ENCODE data around the gene MELK. TPM values are rescaled to one million over a fixed set of nuclear protein-coding genes. Genes with fewer than 3 reads are reported as not detected.

MELK gene
- total and polyA plus RNA-seq, 9 donors: 8.9 to 16.8 (median 11.4) TPM

GRCh38 chr9:36665387-36665786 lies 92.7 kb downstream of the MELK start:
- H3K27ac ChIP-seq (ENCODE audit: low read length): no peak overlapping the region
- no peaks in the 10 kb centered on the region for H3K27me3 ChIP-seq (ENCODE audit: control insufficient read depth, insufficient read depth, low read length)
- no peaks in the 10 kb centered on the region for H3K9me3 ChIP-seq (replicated peaks; ENCODE audit: control insufficient read depth, low read depth, low read length)
- no peak for DNase-seq
- H3K4me1 ChIP-seq (ENCODE audit: control insufficient read depth, insufficient read depth, low read length): no peaks in the 10 kb centered on the region
- peaks cover 2% of the 10 kb centered on the region for H3K36me3 ChIP-seq (ENCODE audit: control insufficient read depth, insufficient read depth, low read length)
- no CpG with 5 or more reads among the region's 2 CpGs for WGBS (ENCODE audit: insufficient coverage)
- H3K4me3 ChIP-seq (ENCODE audit: low read length): no peak overlapping the region

DNA sequence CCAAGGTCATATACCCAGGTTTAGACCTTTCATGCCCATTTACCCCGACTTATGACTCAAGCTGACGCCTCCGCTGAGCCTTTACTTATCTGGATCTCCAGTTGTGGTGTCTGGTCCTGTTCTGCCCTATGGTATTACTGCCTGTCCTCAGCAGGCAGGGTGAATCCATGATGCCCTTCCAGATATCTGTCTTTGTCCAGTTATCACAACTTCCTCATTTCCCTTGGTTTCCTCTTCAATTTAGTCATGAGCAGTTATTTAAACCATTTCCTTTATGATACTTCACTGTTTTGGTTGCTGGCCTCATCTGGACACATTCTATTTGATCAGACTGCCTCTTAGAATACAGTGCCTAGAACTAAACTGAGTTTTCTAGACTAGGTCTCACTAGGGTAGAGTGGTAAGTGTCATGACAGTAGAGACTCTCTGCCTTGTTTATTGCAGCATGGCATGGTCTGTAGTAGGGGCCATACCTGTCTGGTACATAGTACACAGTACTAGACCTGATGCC lies 93.3 kb downstream of the MELK start:
- 100% methylated on average over 3 of the region's 3 CpGs for WGBS (ENCODE audit: insufficient coverage)
- peak; percentile 10 for DNase-seq
- peaks cover 6% of the 10 kb centered on the region for H3K36me3 ChIP-seq (ENCODE audit: control insufficient read depth, insufficient read depth, low read length)
- no peaks in the 10 kb centered on the region for H3K27me3 ChIP-seq (ENCODE audit: control insufficient read depth, insufficient read depth, low read length)
- no peaks in the 10 kb centered on the region for H3K4me1 ChIP-seq (ENCODE audit: control insufficient read depth, insufficient read depth, low read length)
- no peaks in the 10 kb centered on the region for H3K9me3 ChIP-seq (replicated peaks; ENCODE audit: control insufficient read depth, low read depth, low read length)
- no peak overlapping the region for H3K27ac ChIP-seq (ENCODE audit: low read length)
- no peak overlapping the region for H3K4me3 ChIP-seq (ENCODE audit: low read length)

DNA sequence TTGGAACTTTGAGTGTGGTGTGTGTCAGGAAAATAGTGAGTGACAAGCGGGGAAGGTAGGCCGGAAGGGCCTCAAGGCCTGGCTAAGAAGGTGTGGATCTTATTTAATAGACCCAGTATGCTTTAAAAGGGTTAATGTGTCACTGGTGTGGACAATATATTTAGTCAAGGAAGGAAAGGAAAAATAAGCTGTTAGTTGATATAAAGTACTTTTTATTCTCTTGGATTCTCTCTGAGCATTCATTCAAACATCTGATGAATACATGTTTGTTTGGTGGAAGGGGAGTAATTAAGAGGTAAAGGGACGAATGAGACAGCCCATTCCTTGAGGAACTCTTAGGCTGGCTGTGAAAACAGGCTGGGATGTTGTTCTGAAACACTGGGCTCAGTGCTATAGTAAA lies 98.9 kb downstream of the MELK start:
- H3K36me3 ChIP-seq (ENCODE audit: control insufficient read depth, insufficient read depth, low read length): peaks cover 4% of the 10 kb centered on the region
- no peaks in the 10 kb centered on the region for H3K9me3 ChIP-seq (replicated peaks; ENCODE audit: control insufficient read depth, low read depth, low read length)
- no peak for DNase-seq
- H3K27ac ChIP-seq (ENCODE audit: low read length): no peak overlapping the region
- no peak overlapping the region for H3K4me3 ChIP-seq (ENCODE audit: low read length)
- 100% methylated on average over 2 of the region's 3 CpGs for WGBS (ENCODE audit: insufficient coverage)
- no peaks in the 10 kb centered on the region for H3K4me1 ChIP-seq (ENCODE audit: control insufficient read depth, insufficient read depth, low read length)
- H3K27me3 ChIP-seq (ENCODE audit: control insufficient read depth, insufficient read depth, low read length): no peaks in the 10 kb centered on the region

DNA sequence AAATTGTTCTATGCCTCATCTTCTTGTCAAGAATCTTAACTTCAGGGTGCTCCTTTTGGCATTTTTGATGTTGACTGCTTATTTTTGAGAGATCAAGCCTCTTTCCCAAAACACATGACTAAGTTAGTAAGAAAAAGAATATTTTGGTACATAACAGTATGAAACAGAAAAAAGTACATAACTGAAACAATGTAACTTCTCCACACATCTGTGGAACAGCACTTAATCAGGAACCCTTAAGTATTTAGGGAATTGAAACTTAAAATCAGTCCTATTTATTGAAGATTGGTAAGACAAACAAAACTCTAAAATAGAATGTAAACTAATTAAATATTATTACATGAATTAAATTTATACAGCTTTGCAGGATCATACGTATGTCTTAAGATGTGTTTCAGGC lies 103.4 kb downstream of the MELK start:
- no CpG with 5 or more reads among the region's 1 CpG for WGBS (ENCODE audit: insufficient coverage)
- no peak overlapping the region for H3K27ac ChIP-seq (ENCODE audit: low read length)
- H3K36me3 ChIP-seq (ENCODE audit: control insufficient read depth, insufficient read depth, low read length): peaks cover 3% of the 10 kb centered on the region
- H3K9me3 ChIP-seq (replicated peaks; ENCODE audit: control insufficient read depth, low read depth, low read length): no peaks in the 10 kb centered on the region
- no peaks in the 10 kb centered on the region for H3K27me3 ChIP-seq (ENCODE audit: control insufficient read depth, insufficient read depth, low read length)
- no peaks in the 10 kb centered on the region for H3K4me1 ChIP-seq (ENCODE audit: control insufficient read depth, insufficient read depth, low read length)
- no peak overlapping the region for H3K4me3 ChIP-seq (ENCODE audit: low read length)
- no peak for DNase-seq

GRCh38 chr9:36676778-36677485 lies 104.2 kb downstream of the MELK start:
- H3K4me1 ChIP-seq (ENCODE audit: control insufficient read depth, insufficient read depth, low read length): no peaks in the 10 kb centered on the region
- H3K4me3 ChIP-seq (ENCODE audit: low read length): no peak overlapping the region
- no peak overlapping the region for H3K27ac ChIP-seq (ENCODE audit: low read length)
- no peaks in the 10 kb centered on the region for H3K27me3 ChIP-seq (ENCODE audit: control insufficient read depth, insufficient read depth, low read length)
- H3K36me3 ChIP-seq (ENCODE audit: control insufficient read depth, insufficient read depth, low read length): peaks cover 3% of the 10 kb centered on the region
- DNase-seq: no peak
- 94% methylated on average over 3 of the region's 8 CpGs for WGBS (ENCODE audit: insufficient coverage)
- H3K9me3 ChIP-seq (replicated peaks; ENCODE audit: control insufficient read depth, low read depth, low read length): peaks cover 3% of the 10 kb centered on the region

DNA sequence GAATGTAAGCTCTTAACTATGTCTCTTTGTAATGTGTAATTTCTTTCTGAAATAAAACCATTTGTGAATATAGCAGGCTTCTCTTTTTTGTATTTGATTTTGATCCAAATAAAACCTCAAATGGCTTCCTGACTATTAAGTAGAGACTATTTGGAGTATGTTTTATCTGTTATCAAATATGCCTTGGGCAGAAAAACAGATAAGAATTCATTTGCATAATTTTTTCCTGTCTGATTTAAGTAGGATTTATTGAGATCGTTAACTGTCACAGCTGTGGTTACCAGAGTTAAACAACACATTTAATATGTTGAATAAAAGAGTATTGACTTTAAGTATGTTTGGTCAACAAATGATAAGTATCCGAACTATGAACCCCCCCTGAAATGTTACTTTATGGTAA lies 104.9 kb downstream of the MELK start:
- WGBS (ENCODE audit: insufficient coverage): no CpG with 5 or more reads among the region's 2 CpGs
- Histone ChIP-seq H3K4me1 (ENCODE audit: control insufficient read depth, insufficient read depth, low read length) (no peaks in the 10 kb centered on the region), H3K27ac (ENCODE audit: low read length) (no peak overlapping the region), H3K36me3 (ENCODE audit: control insufficient read depth, insufficient read depth, low read length) (peaks cover 3% of the 10 kb centered on the region), H3K4me3 (ENCODE audit: low read length) (no peak overlapping the region), H3K9me3 (replicated peaks; ENCODE audit: control insufficient read depth, low read depth, low read length) (peaks cover 3% of the 10 kb centered on the region), H3K27me3 (ENCODE audit: control insufficient read depth, insufficient read depth, low read length) (no peaks in the 10 kb centered on the region)
- DNase-seq: no peak

DNA sequence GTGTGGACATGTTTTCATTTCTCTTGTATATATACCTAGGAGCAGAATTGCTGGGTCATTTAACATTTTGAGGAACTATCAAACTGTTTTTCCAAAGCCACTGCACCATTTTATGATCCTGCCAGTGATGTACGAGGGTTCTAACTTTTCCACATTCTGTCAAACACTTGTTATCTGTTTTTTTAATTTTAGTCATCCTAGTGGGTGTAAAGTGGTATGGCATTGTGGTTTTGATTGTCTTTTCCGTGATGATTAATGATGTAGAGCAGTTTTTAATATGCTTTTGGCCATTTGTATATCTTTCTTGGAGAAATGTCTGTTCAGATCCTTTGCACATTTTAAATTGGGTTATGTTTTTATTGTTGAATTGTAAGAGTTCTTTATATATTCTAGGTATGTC lies 107.0 kb downstream of the MELK start:
- H3K27me3 ChIP-seq (ENCODE audit: control insufficient read depth, insufficient read depth, low read length): no peaks in the 10 kb centered on the region
- H3K4me3 ChIP-seq (ENCODE audit: low read length): no peak overlapping the region
- H3K4me1 ChIP-seq (ENCODE audit: control insufficient read depth, insufficient read depth, low read length): no peaks in the 10 kb centered on the region
- WGBS (ENCODE audit: insufficient coverage): no CpG with 5 or more reads among the region's 2 CpGs
- no peak for DNase-seq
- H3K36me3 ChIP-seq (ENCODE audit: control insufficient read depth, insufficient read depth, low read length): peaks cover 3% of the 10 kb centered on the region
- H3K27ac ChIP-seq (ENCODE audit: low read length): no peak overlapping the region
- H3K9me3 ChIP-seq (replicated peaks; ENCODE audit: control insufficient read depth, low read depth, low read length): peaks cover 3% of the 10 kb centered on the region

GRCh38 chr9:36686471-36686870 lies 113.8 kb downstream of the MELK start:
- Histone ChIP-seq H3K36me3 (ENCODE audit: control insufficient read depth, insufficient read depth, low read length) (no peaks in the 10 kb centered on the region), H3K9me3 (replicated peaks; ENCODE audit: control insufficient read depth, low read depth, low read length) (peaks cover 2% of the 10 kb centered on the region), H3K27ac (ENCODE audit: low read length) (no peak overlapping the region), H3K27me3 (ENCODE audit: control insufficient read depth, insufficient read depth, low read length) (no peaks in the 10 kb centered on the region), H3K4me3 (ENCODE audit: low read length) (no peak overlapping the region), H3K4me1 (ENCODE audit: control insufficient read depth, insufficient read depth, low read length) (no peaks in the 10 kb centered on the region)
- WGBS (ENCODE audit: insufficient coverage): 82% methylated on average over 1 of the region's 3 CpGs
- DNase-seq: no peak

DNA sequence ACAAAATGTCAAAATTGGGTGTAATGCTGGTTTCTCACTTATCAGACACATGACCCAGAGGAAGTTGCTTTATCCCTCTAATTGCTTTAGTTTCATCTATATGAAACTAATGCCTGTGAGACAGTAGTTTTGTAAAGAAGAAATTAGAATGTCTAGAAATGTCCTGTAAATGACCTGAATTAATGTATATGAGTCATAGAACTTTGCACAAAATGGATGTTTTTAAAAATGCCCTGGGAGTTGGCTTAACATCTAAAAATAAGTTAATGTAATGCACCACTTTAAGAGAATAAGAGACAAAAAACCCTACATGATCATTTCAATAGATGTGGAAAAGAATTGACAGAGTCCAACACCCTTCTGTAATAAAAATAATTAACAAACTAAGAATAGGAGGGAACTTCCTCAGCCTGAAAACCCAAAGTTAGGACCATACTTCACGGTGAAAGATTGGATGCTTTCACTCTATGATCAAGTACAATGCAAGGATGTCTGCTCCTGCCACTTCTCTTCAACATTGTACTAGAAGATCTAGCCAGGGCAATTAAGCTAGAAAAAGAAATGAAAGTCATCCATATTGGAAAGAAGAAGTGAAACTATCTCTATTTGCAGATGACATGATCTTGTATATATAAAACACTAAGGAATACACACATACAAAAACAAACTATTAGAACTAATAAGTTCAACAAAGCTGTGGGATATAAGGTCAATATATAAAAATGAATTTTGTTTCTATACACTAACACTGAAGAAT lies 117.9 kb downstream of the MELK start:
- Histone ChIP-seq H3K36me3 (ENCODE audit: control insufficient read depth, insufficient read depth, low read length) (no peaks in the 10 kb centered on the region), H3K9me3 (replicated peaks; ENCODE audit: control insufficient read depth, low read depth, low read length) (no peaks in the 10 kb centered on the region), H3K4me3 (ENCODE audit: low read length) (no peak overlapping the region), H3K27me3 (ENCODE audit: control insufficient read depth, insufficient read depth, low read length) (no peaks in the 10 kb centered on the region), H3K4me1 (ENCODE audit: control insufficient read depth, insufficient read depth, low read length) (no peaks in the 10 kb centered on the region), H3K27ac (ENCODE audit: low read length) (no peak overlapping the region)
- DNase-seq: peak; percentile 3
- WGBS (ENCODE audit: insufficient coverage): no CpG with 5 or more reads among the region's 1 CpG

- Histone ChIP-seq H3K9me3 (replicated peaks; ENCODE audit: control insufficient read depth, low read depth, low read length) (no peaks in the 10 kb centered on the region), H3K4me3 (ENCODE audit: low read length) (no peak overlapping the region), H3K27me3 (ENCODE audit: control insufficient read depth, insufficient read depth, low read length) (no peaks in the 10 kb centered on the region), H3K36me3 (ENCODE audit: control insufficient read depth, insufficient read depth, low read length) (no peaks in the 10 kb centered on the region), H3K4me1 (ENCODE audit: control insufficient read depth, insufficient read depth, low read length) (no peaks in the 10 kb centered on the region), H3K27ac (ENCODE audit: low read length) (no peak overlapping the region)
- no peak for DNase-seq
These were observed 119.0 kb downstream of the MELK start for GRCh38 chr9:36691671-36692070.
